IMR-90 (cell line): ENCODE data around the gene GNAO1. TPM values are rescaled to one million over a fixed set of nuclear protein-coding genes. Genes with fewer than 3 reads are reported as not detected.

Experiments used
- ATAC-seq: fragments of 200-7000 bp; cut with Tn5 transposase; 2 replicates; pipeline ENCODE4 v1.9.1; 2020; ENCODE audit warnings: low read depth, mild to moderate bottlenecking, moderate library complexity
- BruUV-seq: library from RNA; stranded (reverse); fragments of 400-500 nt; replicated peaks from 2 replicates; lab custom pipeline; 2021; lab: Mats Ljungman, UMichigan
- CTCF ChIA-PET: fragments of 300-600 bp; formaldehyde crosslinking; extraction: SDS; loops from one replicate; lab custom pipeline; 2021; ENCODE audit warnings: antibody characterized with exemption; lab: Yijun Ruan, JAX
- POLR2A ChIA-PET: fragments of 300-600 bp; sonication (Branson Sonifier 250); formaldehyde crosslinking; loops from one replicate; lab custom pipeline; 2022; ENCODE audit warnings: antibody characterized with exemption; ENCODE audit not compliant: unreplicated experiment; lab: Charles Lee
- DNase-seq: peaks from one replicate; pipeline ENCODE4 v3.0.0; 2013
- H2AFZ ChIP-seq: replicated peaks from 2 replicates; pipeline ENCODE3; 2013; ENCODE audit warnings: low read length, mild to moderate bottlenecking; ENCODE audit not compliant: poor library complexity
- H2AK5ac ChIP-seq: 2 replicates; pipeline ENCODE4 v1.6.1; 2013; ENCODE audit warnings: low read depth, low read length, inconsistent platforms
- H2AK9ac ChIP-seq: replicated peaks from 2 replicates; pipeline ENCODE3; 2013; ENCODE audit warnings: mild to moderate bottlenecking, low read depth, low read length, moderate library complexity; ENCODE audit not compliant: poor library complexity
- H2BK120ac ChIP-seq: 2 replicates; pipeline ENCODE4 v1.6.1; 2013; ENCODE audit warnings: low read depth, low read length, inconsistent platforms
- H2BK15ac ChIP-seq: 3 replicates; pipeline ENCODE4 v1.6.1; 2013; ENCODE audit warnings: low read depth, low read length, inconsistent platforms
- H2BK20ac ChIP-seq: 2 replicates; pipeline ENCODE4 v1.6.1; 2013; ENCODE audit warnings: low read depth, mild to moderate bottlenecking, inconsistent platforms, low read length, moderate library complexity
- H2BK5ac ChIP-seq: 2 replicates; pipeline ENCODE4 v1.6.1; 2013; ENCODE audit warnings: mild to moderate bottlenecking, low read depth, low read length, inconsistent platforms; ENCODE audit not compliant: poor library complexity, severe bottlenecking
- H3K14ac ChIP-seq: replicated peaks from 2 replicates; pipeline ENCODE4 v1.6.1; 2013; ENCODE audit warnings: low read depth, low read length, inconsistent platforms
- H3K18ac ChIP-seq: 2 replicates; pipeline ENCODE4 v1.6.1; 2013; ENCODE audit warnings: low read depth, low read length, control low read depth
- H3K23ac ChIP-seq: 2 replicates; pipeline ENCODE4 v1.6.1; 2013; ENCODE audit warnings: low read depth, low read length, inconsistent platforms
- H3K27ac ChIP-seq: 2 replicates; pipeline ENCODE4 v1.5.1; 2013; ENCODE audit warnings: mild to moderate bottlenecking, control low read depth, low read length; ENCODE audit not compliant: insufficient read depth
- H3K27me3 ChIP-seq: 2 replicates; pipeline ENCODE4 v1.6.1; 2013; ENCODE audit warnings: low read length; ENCODE audit not compliant: control insufficient read depth, insufficient read depth
- H3K36me3 ChIP-seq: 2 replicates; pipeline ENCODE4 v1.6.1; 2013; ENCODE audit warnings: low read length, mixed read lengths; ENCODE audit not compliant: control insufficient read depth, insufficient read depth
- H3K4ac ChIP-seq: 2 replicates; pipeline ENCODE4 v1.6.1; 2013; ENCODE audit warnings: low read depth, low read length, inconsistent platforms
- H3K4me1 ChIP-seq: 2 replicates; pipeline ENCODE4 v1.6.1; 2013; ENCODE audit warnings: low read length, mixed read lengths; ENCODE audit not compliant: control insufficient read depth, insufficient read depth
- H3K4me2 ChIP-seq: 2 replicates; pipeline ENCODE4 v1.6.1; 2013; ENCODE audit warnings: low read depth, mild to moderate bottlenecking, control low read depth, low read length, moderate library complexity
- H3K4me3 ChIP-seq: 2 replicates; pipeline ENCODE4 v1.5.1; 2013; ENCODE audit warnings: low read depth, mild to moderate bottlenecking, control low read depth, low read length, moderate library complexity; ENCODE audit not compliant: insufficient read depth
- H3K56ac ChIP-seq: 2 replicates; pipeline ENCODE4 v1.6.1; 2013; ENCODE audit warnings: low read length, inconsistent platforms; ENCODE audit not compliant: insufficient read depth; ENCODE audit errors: extremely low read depth
- H3K79me1 ChIP-seq, 2 experiments: 2 replicates each; pipeline ENCODE4 v1.6.1; 2013; ENCODE audit warnings: low read length in 2 of 2, inconsistent platforms in 1 of 2, low read depth in 1 of 2
- H3K9ac ChIP-seq: 2 replicates; pipeline ENCODE4 v1.6.1; 2013; ENCODE audit warnings: low read depth, low read length, control low read depth
- H3K9me1 ChIP-seq: 2 replicates; pipeline ENCODE4 v1.6.1; 2013; ENCODE audit warnings: low read length, inconsistent platforms; ENCODE audit not compliant: insufficient read depth
- H3K9me3 ChIP-seq: 2 replicates; pipeline ENCODE4 v1.6.1; 2013; ENCODE audit warnings: low read length; ENCODE audit not compliant: control insufficient read depth, insufficient read depth
- H4K20me1 ChIP-seq: 2 replicates; pipeline ENCODE4 v1.6.1; 2013; ENCODE audit warnings: low read length, inconsistent platforms; ENCODE audit not compliant: insufficient read depth
- H4K5ac ChIP-seq: 2 replicates; pipeline ENCODE4 v1.6.1; 2013; ENCODE audit warnings: mild to moderate bottlenecking, low read depth, low read length, control low read depth
- H4K8ac ChIP-seq, 2 experiments: 2 replicates each; pipeline ENCODE4 v1.6.1; 2013; ENCODE audit warnings: low read depth in 2 of 2, low read length in 2 of 2, control low read depth in 1 of 2, inconsistent platforms in 1 of 2
- H4K91ac ChIP-seq: 2 replicates; pipeline ENCODE4 v1.6.1; 2013; ENCODE audit warnings: low read depth, low read length, inconsistent platforms; ENCODE audit not compliant: insufficient read depth
- BHLHE40 ChIP-seq: fragments of 150-350 bp; IDR thresholded peaks from 2 replicates; pipeline ENCODE4 v1.6.1; 2016; ENCODE audit warnings: mild to moderate bottlenecking, low read depth, low read length
- CEBPB ChIP-seq: IDR thresholded peaks from 2 replicates; pipeline ENCODE4 v1.6.1; 2012; ENCODE audit warnings: low read depth, low read length, improper control_type of control experiment
- CHD1 ChIP-seq: IDR thresholded peaks from 2 replicates; pipeline ENCODE4 v1.6.1; 2012; ENCODE audit warnings: low read depth, low read length, improper control_type of control experiment
- ELK1 ChIP-seq: fragments of 150-350 bp; IDR thresholded peaks from 2 replicates; pipeline ENCODE4 v1.6.1; 2016; ENCODE audit warnings: low read depth, mild to moderate bottlenecking, low read length, moderate library complexity, borderline replicate concordance
- FOS ChIP-seq: fragments of 150-350 bp; IDR thresholded peaks from 2 replicates; pipeline ENCODE4 v1.6.1; 2016; ENCODE audit warnings: low read depth, low read length
- MAFK ChIP-seq: IDR thresholded peaks from 2 replicates; pipeline ENCODE4 v1.6.1; 2012; ENCODE audit warnings: low read depth, low read length, improper control_type of control experiment
- MXI1 ChIP-seq: IDR thresholded peaks from 2 replicates; pipeline ENCODE4 v1.6.1; 2012; ENCODE audit warnings: low read depth, mild to moderate bottlenecking, low read length, moderate library complexity, borderline replicate concordance
- NFE2L2 ChIP-seq: fragments of 150-350 bp; IDR thresholded peaks from 2 replicates; pipeline ENCODE4 v1.6.1; 2016; ENCODE audit warnings: low read depth, mild to moderate bottlenecking, low read length
- POLR2A ChIP-seq: IDR thresholded peaks from 2 replicates; pipeline ENCODE4 v1.6.1; 2012; ENCODE audit warnings: mild to moderate bottlenecking, low read depth, low read length
- RAD21 ChIP-seq: IDR thresholded peaks from 2 replicates; pipeline ENCODE4 v1.6.1; 2012; ENCODE audit warnings: low read length, improper control_type of control experiment
- RFX5 ChIP-seq: IDR thresholded peaks from 2 replicates; pipeline ENCODE4 v1.8.0; 2012; ENCODE audit warnings: low read depth, mild to moderate bottlenecking, low read length, moderate library complexity
- SMC3 ChIP-seq: fragments of 150-350 bp; IDR thresholded peaks from 2 replicates; pipeline ENCODE4 v1.6.1; 2016; ENCODE audit warnings: low read depth, mild to moderate bottlenecking, antibody characterized with exemption, low read length, moderate library complexity
- USF2 ChIP-seq: fragments of 150-350 bp; IDR thresholded peaks from 2 replicates; pipeline ENCODE4 v1.6.1; 2017; ENCODE audit warnings: mild to moderate bottlenecking, antibody characterized with exemption, low read length, low read depth
- WGBS, 2 experiments: methylation state at CpG; one replicate each; pipeline versions ENCODE4 v1.1.5 to v1.1.7; 2013; ENCODE audit warnings: missing lambda C conversion rate in 2 of 2; ENCODE audit not compliant: insufficient read length in 1 of 2; ENCODE audit errors: extremely low coverage in 2 of 2; 5-methylcytosine and 5-hydroxymethylcytosine counted together
- dilution Hi-C: fragments of 300-500 bp; cut with HindIII; formaldehyde crosslinking; loops from one replicate; pipeline ENCODE4 v1.14.3; 2018; ENCODE audit warnings: low sequenced_read_pairs; ENCODE audit not compliant: unreplicated experiment
- in situ Hi-C: fragments of 300-500 bp; cut with MboI; formaldehyde crosslinking; loops from 3 replicates; pipeline ENCODE4 v1.14.3; 2019; ENCODE audit warnings: low sequenced_read_pairs, inconsistent platforms, mixed read lengths
- intact Hi-C: fragments of 100-400 bp; cut with micrococcal nuclease; formaldehyde crosslinking; loops from 2 replicates; pipeline ENCODE4 v1.10.0; 2022
- polyA plus RNA-seq, 3 experiments: library from polyadenylated mRNA; depleted of rRNA; stranded (reverse); fragments of >200 nt; gene quantifications; 2 replicates each; pipeline ENCODE4 v1.2.3, GENCODE V29; 2012; ENCODE audit warnings: low replicate concordance in 1 of 3
- total RNA-seq: library from RNA; depleted of rRNA; stranded (reverse); fragments of >200 nt; gene quantifications from 2 replicates; pipeline ENCODE4 v1.2.3, GENCODE V29; 2012

Gene GNAO1
- total and polyA plus RNA-seq, 2 of the 4 experiments (the other 2 are of a cell fraction), result under 0.01 to 0.07 TPM

- POLR2A ChIA-PET, result no interaction called here
- intact Hi-C loops, result no loop called here
- Histone ChIP-seq H3K9me1 (no peaks in the 10 kb centered on the region), H2BK5ac (no peak overlapping the region), H3K56ac (no peak overlapping the region), H3K14ac (no peak overlapping the region), H3K27me3 (peaks cover 2% of the 10 kb centered on the region; the same call in 1 of the 2 replicates), H3K4me1 (no peaks in the 10 kb centered on the region), H3K9ac (no peak overlapping the region), H2BK120ac (no peak overlapping the region), H3K36me3 (no peaks in the 10 kb centered on the region), H3K4ac (no peak overlapping the region), H3K4me3 (no peak overlapping the region), H3K4me2 (no peak overlapping the region), H4K20me1 (no peaks in the 10 kb centered on the region), H4K5ac (no peak overlapping the region), H3K18ac (no peak overlapping the region), H3K9me3 (no peaks in the 10 kb centered on the region), H2BK20ac (no peak overlapping the region), H2BK15ac (no peak overlapping the region), H2AK9ac (no peak overlapping the region), H4K91ac (no peak overlapping the region), H3K27ac (no peak overlapping the region), H3K79me1 (no peaks in the 10 kb centered on the region), H2AK5ac (no peak overlapping the region), H2AFZ (peak overlapping the region; percentile 27), H4K8ac (no peak overlapping the region), H3K23ac (no peak overlapping the region)
- BruUV-seq, result no TSS peak
- ATAC-seq (no peak), DNase-seq (no peak)
- in situ Hi-C loops, result no loop called here
- WGBS, 2 experiments, result 61% methylated on average over 5 of the region's 5 CpGs; no CpG with 5 or more reads in 1 of the 2 experiments
- CTCF ChIA-PET, result interaction anchor here (1.4 kb wide), 1 partner anchor 17 kb away, joined by 3 read pairs; no protein-coding TSS in a partner anchor
- dilution Hi-C loops, result no loop called here
- TF ChIP-seq ELK1 (no peak), RAD21 (no peak), SMC3 (no peak), POLR2A (no peak), RFX5 (no peak), CEBPB (no peak), CHD1 (no peak), MAFK (no peak), BHLHE40 (no peak), USF2 (no peak), NFE2L2 (no peak), FOS (no peak), MXI1 (no peak)
These were observed 85.8 kb downstream of the GNAO1 start for GRCh38 chr16:56277075-56277474.
